HL-60/S4 (cell line): ENCODE measurements around the gene ADCK2.
"Not testable (repeated sequence)": the region's sequence is repeated elsewhere in the genome, so short reads cannot be mapped to it uniquely, and the experiment has no call there.

Source experiments
- in situ Hi-C: fragments of 300-500 bp; cut with MboI; formaldehyde crosslinking; loops from 2 replicates; pipeline ENCODE4 v1.14.3; 2022; ENCODE audit warnings: low sequenced_read_pairs

Gene ADCK2

DNA sequence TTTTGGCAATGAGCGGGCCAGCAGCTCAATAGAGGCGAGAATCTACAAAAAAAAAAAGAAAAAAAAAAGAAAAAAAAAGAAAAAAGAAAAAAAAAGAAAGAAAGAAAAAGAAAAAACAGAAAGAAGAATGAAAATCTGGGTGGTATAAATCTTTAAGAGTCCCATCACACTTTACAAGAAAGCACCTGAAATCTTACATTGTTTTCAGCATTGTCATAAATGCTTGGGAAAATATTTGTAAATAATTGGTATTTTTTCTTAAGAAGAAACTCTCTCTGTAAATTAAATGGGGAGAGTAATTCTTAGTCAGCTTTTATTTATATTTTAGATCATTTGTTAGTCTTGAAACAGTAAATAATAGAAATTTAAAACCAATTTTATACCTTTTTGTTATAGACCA, 62.0 kb downstream of the ADCK2 start:
- in situ Hi-C loops: no loop called here

- in situ Hi-C loops: no loop called here
These were observed 65.5 kb downstream of the ADCK2 start for GRCh38 chr7:140738280-140738679.

DNA sequence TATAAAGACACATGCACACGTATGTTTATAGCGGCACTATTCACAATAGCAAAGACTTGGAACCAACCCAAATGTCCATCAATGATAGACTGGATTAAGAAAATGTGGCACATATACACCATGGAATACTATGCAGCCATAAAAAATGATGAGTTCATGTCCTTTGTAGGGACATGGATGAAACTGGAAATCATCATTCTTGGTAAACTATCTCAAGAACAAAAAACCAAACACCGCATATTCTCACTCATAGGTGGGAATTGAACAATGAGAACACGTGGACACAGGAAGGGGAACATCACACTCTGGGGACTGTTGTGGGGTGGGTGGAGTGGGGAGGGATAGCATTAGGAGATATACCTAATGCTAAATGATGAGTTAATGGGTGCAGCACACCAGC, 70.5 kb downstream of the ADCK2 start:
- in situ Hi-C loops: not testable (repeated sequence)

GRCh38 chr7:140744005-140744404, 71.3 kb downstream of the ADCK2 start:
- in situ Hi-C loops: no loop called here
